Vagina (tissue), 2 donors: Measurements from ENCODE around the gene SP1.

Source experiments
- POLR2AphosphoS5 ChIP-seq, 2 donors: sonication (generic); formaldehyde crosslinking; IDR thresholded peaks; one replicate each; pipeline ENCODE4 v1.9.0; 2017; ENCODE audit warnings: antibody characterized with exemption in 2 of 2, mild to moderate bottlenecking in 2 of 2, low read depth in 1 of 2; ENCODE audit not compliant: insufficient read depth in 1 of 2
- TF ChIP-seq, protein P1 (sequence below), 3 experiments: fragments of 450-650 bp in 2 of 3; fragments of 200-600 bp in 1 of 3; sonication (generic) in 1 of 3; IDR thresholded peaks; one replicate each; pipeline ENCODE4 v1.5.1; 2017 to 2019; ENCODE audit warnings: antibody characterized with exemption in 3 of 3, mild to moderate bottlenecking in 2 of 3, moderate library complexity in 2 of 3

DNA sequence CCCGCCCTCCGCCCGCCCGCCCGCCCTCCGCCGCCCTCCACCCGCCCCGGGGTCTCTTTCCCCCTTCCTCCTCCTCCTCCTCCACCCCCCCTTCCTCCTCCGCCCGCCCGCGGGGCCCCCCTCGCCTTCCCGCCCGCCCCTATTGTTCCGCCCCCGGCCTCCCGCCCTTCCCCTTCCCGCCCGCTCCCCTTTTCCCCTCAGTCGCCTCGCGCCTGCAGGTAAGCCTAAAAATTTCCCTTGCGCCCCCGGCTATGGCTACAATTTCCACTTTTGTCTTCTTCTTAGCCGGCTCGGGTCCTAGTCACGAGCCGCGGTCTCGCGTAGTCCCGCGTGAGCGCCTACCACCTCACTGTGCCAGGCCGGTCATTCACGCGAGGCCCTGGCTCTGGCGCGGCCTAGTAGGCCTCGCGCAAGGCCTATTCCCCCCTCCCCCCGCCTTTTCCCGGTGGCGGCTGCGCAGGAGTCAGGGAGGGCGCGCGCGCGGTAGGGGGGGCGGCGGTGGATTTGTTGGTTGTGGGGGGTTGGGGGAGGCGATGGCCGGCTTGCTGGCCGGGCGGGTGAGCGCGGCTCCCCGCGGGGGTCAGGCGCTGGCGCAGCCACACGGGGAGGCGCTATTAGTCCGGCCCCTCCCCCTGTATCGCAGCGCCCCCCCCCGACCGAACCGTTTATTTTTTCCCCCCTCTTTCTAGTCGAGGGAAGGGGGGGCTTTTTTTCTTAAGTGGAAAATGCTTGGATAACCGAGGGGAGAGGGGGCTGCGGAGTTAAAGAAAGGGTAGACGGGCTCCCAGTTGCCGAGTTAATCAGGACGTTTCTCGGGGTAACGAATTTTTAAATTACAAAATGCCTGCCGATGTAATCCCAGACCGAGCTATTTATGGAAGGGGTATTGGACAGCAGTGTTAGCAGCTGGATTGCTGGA lies 72.4 kb downstream of the SP1 start:
- TF ChIP-seq, protein P1, sequence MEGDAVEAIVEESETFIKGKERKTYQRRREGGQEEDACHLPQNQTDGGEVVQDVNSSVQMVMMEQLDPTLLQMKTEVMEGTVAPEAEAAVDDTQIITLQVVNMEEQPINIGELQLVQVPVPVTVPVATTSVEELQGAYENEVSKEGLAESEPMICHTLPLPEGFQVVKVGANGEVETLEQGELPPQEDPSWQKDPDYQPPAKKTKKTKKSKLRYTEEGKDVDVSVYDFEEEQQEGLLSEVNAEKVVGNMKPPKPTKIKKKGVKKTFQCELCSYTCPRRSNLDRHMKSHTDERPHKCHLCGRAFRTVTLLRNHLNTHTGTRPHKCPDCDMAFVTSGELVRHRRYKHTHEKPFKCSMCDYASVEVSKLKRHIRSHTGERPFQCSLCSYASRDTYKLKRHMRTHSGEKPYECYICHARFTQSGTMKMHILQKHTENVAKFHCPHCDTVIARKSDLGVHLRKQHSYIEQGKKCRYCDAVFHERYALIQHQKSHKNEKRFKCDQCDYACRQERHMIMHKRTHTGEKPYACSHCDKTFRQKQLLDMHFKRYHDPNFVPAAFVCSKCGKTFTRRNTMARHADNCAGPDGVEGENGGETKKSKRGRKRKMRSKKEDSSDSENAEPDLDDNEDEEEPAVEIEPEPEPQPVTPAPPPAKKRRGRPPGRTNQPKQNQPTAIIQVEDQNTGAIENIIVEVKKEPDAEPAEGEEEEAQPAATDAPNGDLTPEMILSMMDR (IDR thresholded peaks at IDR 0.05) = peak in 1 of 3 experiments; percentile 54
- TF ChIP-seq POLR2AphosphoS5 (IDR thresholded peaks at IDR 0.05; ENCODE audit: insufficient read depth in 1 of 2, low read depth in 1 of 2) = peak in 1 of 2 donors; percentile 56
